Neural cell (in vitro differentiated cells): ENCODE data around the gene ESR2. TPM values are rescaled to one million over a fixed set of nuclear protein-coding genes. Genes with fewer than 3 reads are reported as not detected.
"Not testable (repeated sequence)": the region's sequence is repeated elsewhere in the genome, so short reads cannot be mapped to it uniquely, and the experiment has no call there.

Experiments used
- H2AFZ ChIP-seq: fragments of 200-600, 300-800 bp; sonication (generic), shearing (Covaris generic); 2 replicates; pipeline ENCODE4 v1.6.0; 2014; ENCODE audit warnings: low read depth, mild to moderate bottlenecking, antibody characterized with exemption, low read length, moderate library complexity
- H3F3A ChIP-seq: fragments of 200-600 bp; shearing (Covaris generic); 2 replicates; pipeline ENCODE4 v1.6.1; 2016; ENCODE audit warnings: mild to moderate bottlenecking, moderate library complexity, mixed read lengths, antibody characterized with exemption, low read length; ENCODE audit not compliant: insufficient read depth, poor library complexity, severe bottlenecking
- H3K27ac ChIP-seq: fragments of 200-600, 300-800 bp; sonication (generic), shearing (Covaris generic); 2 replicates; pipeline ENCODE4 v1.5.1; 2014; ENCODE audit warnings: mild to moderate bottlenecking, low read length, moderate library complexity
- H3K27me3 ChIP-seq: fragments of 300-800, 200-600 bp; sonication (generic), shearing (Covaris generic); 2 replicates; pipeline ENCODE4 v1.6.0; 2014; ENCODE audit warnings: mild to moderate bottlenecking, low read depth, low read length, moderate library complexity; ENCODE audit not compliant: insufficient read depth
- H3K36me3 ChIP-seq: fragments of 300-800, 200-600 bp; sonication (generic), shearing (Covaris generic); 2 replicates; pipeline ENCODE4 v1.5.1; 2014; ENCODE audit warnings: mild to moderate bottlenecking, antibody characterized with exemption, low read length, moderate library complexity; ENCODE audit not compliant: insufficient read depth
- H3K4me2 ChIP-seq: fragments of 300-800, 200-600 bp; sonication (generic), shearing (Covaris generic); 2 replicates; pipeline ENCODE4 v1.6.0; 2014; ENCODE audit warnings: mild to moderate bottlenecking, low read length
- H3K4me3 ChIP-seq: fragments of 300-800, 200-600 bp; sonication (generic), shearing (Covaris generic); 2 replicates; pipeline ENCODE4 v1.5.1; 2014; ENCODE audit warnings: mild to moderate bottlenecking, low read length, moderate library complexity
- H3K79me2 ChIP-seq: fragments of 200-600 bp; shearing (Covaris generic); replicated peaks from 2 replicates; pipeline ENCODE4 v1.6.0; 2014; ENCODE audit warnings: mild to moderate bottlenecking, low read length, moderate library complexity; ENCODE audit not compliant: insufficient read depth
- H3K9ac ChIP-seq: fragments of 300-800, 200-600 bp; sonication (generic), shearing (Covaris generic); 2 replicates; pipeline ENCODE4 v1.6.1; 2016; ENCODE audit warnings: mild to moderate bottlenecking, low read length, mixed read lengths
- H3K9me2 ChIP-seq: fragments of 200-600 bp; shearing (Covaris generic); 2 replicates; pipeline ENCODE4 v1.6.1; 2016; ENCODE audit warnings: mild to moderate bottlenecking, low read length, mixed read lengths; ENCODE audit not compliant: insufficient read depth
- H3K9me3 ChIP-seq: fragments of 200-600, 300-800 bp; sonication (generic), shearing (Covaris generic); 2 replicates; pipeline ENCODE4 v1.6.1; 2016; ENCODE audit warnings: mild to moderate bottlenecking, mixed run types, low read length, moderate library complexity, mixed read lengths
- H4K20me1 ChIP-seq: fragments of 200-600 bp; shearing (Covaris generic); 2 replicates; pipeline ENCODE4 v1.6.1; 2016; ENCODE audit warnings: mild to moderate bottlenecking, mixed run types; ENCODE audit not compliant: insufficient read depth
- EP300 ChIP-seq: fragments of 450-650 bp; conservative IDR thresholded peaks from 2 replicates; pipeline ENCODE4 v1.6.1; 2014; ENCODE audit warnings: antibody characterized with exemption, mild to moderate bottlenecking, moderate library complexity; ENCODE audit not compliant: poor library complexity, severe bottlenecking
- EZH2 ChIP-seq: fragments of 200-600, 300-800 bp; shearing (Covaris generic), sonication (generic); IDR thresholded peaks from 2 replicates; pipeline ENCODE4 v1.6.1; 2014; ENCODE audit warnings: antibody characterized with exemption, low read length, borderline replicate concordance, mild to moderate bottlenecking; ENCODE audit not compliant: insufficient read depth, poor library complexity, severe bottlenecking
- MXI1 ChIP-seq: fragments of 450-650 bp; conservative IDR thresholded peaks from 2 replicates; pipeline ENCODE4 v1.6.1; 2014; ENCODE audit warnings: antibody characterized with exemption, mild to moderate bottlenecking; ENCODE audit not compliant: poor library complexity, severe bottlenecking
- POLR2AphosphoS5 ChIP-seq: IDR thresholded peaks from 2 replicates; pipeline ENCODE4 v1.6.1; 2012
- RAD21 ChIP-seq: fragments of 450-650 bp; conservative IDR thresholded peaks from 2 replicates; pipeline ENCODE4 v1.6.1; 2014; ENCODE audit warnings: antibody characterized with exemption, mild to moderate bottlenecking, moderate library complexity
- REST ChIP-seq: IDR thresholded peaks from 2 replicates; pipeline ENCODE4 v1.6.1; 2012; ENCODE audit warnings: borderline replicate concordance
- SMC3 ChIP-seq: fragments of 450-650 bp; conservative IDR thresholded peaks from 2 replicates; pipeline ENCODE4 v1.6.1; 2014; ENCODE audit warnings: antibody characterized with exemption, mild to moderate bottlenecking, moderate library complexity; ENCODE audit not compliant: poor library complexity
- TAF1 ChIP-seq: IDR thresholded peaks from 2 replicates; pipeline ENCODE4 v1.6.1; 2012; ENCODE audit warnings: low read depth
- polyA plus RNA-seq: library from polyadenylated mRNA; depleted of rRNA; stranded (reverse); fragments of >200 nt; gene quantifications from 2 replicates; pipeline ENCODE4 v1.2.3, GENCODE V29; 2014
- TF ChIP-seq, protein P1 (sequence below): fragments of 450-650 bp; IDR thresholded peaks from 2 replicates; pipeline ENCODE4 v1.5.1; 2014; ENCODE audit warnings: antibody characterized with exemption, mild to moderate bottlenecking, moderate library complexity; ENCODE audit not compliant: poor library complexity, severe bottlenecking

ESR2 gene
- polyA plus RNA-seq, 1 donor from 2014 or later: 0.35 TPM

- H3K36me3 ChIP-seq: no peaks in the 10 kb centered on the region
- H3K9me2 ChIP-seq: no peaks in the 10 kb centered on the region
- H3K79me2 ChIP-seq: no peaks in the 10 kb centered on the region
- no peak overlapping the region for H2AFZ ChIP-seq
- no peaks in the 10 kb centered on the region for H3F3A ChIP-seq
- no peak overlapping the region for H3K27ac ChIP-seq
- no peaks in the 10 kb centered on the region for H4K20me1 ChIP-seq
- no peaks in the 10 kb centered on the region for H3K9me3 ChIP-seq
- no peak overlapping the region for H3K4me2 ChIP-seq
- H3K27me3 ChIP-seq: no peaks in the 10 kb centered on the region
- H3K9ac ChIP-seq: no peak overlapping the region
- TF ChIP-seq POLR2AphosphoS5: no peak
- no peak for TF ChIP-seq MXI1
- no peak for TF ChIP-seq SMC3
- no peak for TF ChIP-seq REST
- no peak for TF ChIP-seq EP300
- TF ChIP-seq EZH2: no peak
- TF ChIP-seq TAF1: no peak
- TF ChIP-seq RAD21: no peak
- TF ChIP-seq, protein P1, sequence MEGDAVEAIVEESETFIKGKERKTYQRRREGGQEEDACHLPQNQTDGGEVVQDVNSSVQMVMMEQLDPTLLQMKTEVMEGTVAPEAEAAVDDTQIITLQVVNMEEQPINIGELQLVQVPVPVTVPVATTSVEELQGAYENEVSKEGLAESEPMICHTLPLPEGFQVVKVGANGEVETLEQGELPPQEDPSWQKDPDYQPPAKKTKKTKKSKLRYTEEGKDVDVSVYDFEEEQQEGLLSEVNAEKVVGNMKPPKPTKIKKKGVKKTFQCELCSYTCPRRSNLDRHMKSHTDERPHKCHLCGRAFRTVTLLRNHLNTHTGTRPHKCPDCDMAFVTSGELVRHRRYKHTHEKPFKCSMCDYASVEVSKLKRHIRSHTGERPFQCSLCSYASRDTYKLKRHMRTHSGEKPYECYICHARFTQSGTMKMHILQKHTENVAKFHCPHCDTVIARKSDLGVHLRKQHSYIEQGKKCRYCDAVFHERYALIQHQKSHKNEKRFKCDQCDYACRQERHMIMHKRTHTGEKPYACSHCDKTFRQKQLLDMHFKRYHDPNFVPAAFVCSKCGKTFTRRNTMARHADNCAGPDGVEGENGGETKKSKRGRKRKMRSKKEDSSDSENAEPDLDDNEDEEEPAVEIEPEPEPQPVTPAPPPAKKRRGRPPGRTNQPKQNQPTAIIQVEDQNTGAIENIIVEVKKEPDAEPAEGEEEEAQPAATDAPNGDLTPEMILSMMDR: no peak
- H3K4me3 ChIP-seq: no peak overlapping the region
These were observed 174.7 kb downstream of the ESR2 start for GRCh38 chr14:64119500-64119899.

DNA sequence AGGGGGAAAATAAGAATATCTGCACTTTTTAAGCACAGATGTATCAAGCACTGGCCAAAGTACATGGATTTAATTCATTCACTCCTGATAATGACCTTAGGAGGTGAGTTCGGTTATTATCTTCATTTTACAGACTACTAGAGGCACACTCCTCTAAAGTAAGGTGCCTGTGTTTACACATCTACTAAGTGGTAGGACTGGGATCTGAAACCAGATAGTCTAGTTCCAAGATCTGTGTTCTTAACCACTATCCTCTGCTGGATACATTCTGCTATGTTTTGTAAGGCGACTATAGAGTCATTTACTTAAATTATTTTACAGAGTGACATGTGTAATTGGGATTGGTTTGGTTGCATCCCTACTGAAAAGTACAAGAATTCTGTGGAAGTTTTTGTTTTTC is 175.3 kb downstream of the ESR2 start:
- no peaks in the 10 kb centered on the region for H3K9me2 ChIP-seq
- H3K27me3 ChIP-seq: no peaks in the 10 kb centered on the region
- H3K27ac ChIP-seq: no peak overlapping the region
- no peaks in the 10 kb centered on the region for H3K9me3 ChIP-seq
- H3K4me2 ChIP-seq: no peak overlapping the region
- no peaks in the 10 kb centered on the region for H3F3A ChIP-seq
- H3K9ac ChIP-seq: no peak overlapping the region
- no peak overlapping the region for H3K4me3 ChIP-seq
- no peaks in the 10 kb centered on the region for H3K36me3 ChIP-seq
- no peaks in the 10 kb centered on the region for H4K20me1 ChIP-seq
- no peak for TF ChIP-seq SMC3
- no peak for TF ChIP-seq EP300
- TF ChIP-seq, protein P1: no peak
- no peak for TF ChIP-seq EZH2
- TF ChIP-seq MXI1: no peak
- no peak for TF ChIP-seq TAF1
- no peak overlapping the region for H2AFZ ChIP-seq
- no peaks in the 10 kb centered on the region for H3K79me2 ChIP-seq

- H3K79me2 ChIP-seq, H3K9ac ChIP-seq, H3K27me3 ChIP-seq, H3K9me3 ChIP-seq, H4K20me1 ChIP-seq, H3K9me2 ChIP-seq, H3K4me2 ChIP-seq, H2AFZ ChIP-seq, H3F3A ChIP-seq, H3K36me3 ChIP-seq, H3K4me3 ChIP-seq, H3K27ac ChIP-seq: not testable (repeated sequence)
These were observed 175.8 kb downstream of the ESR2 start for GRCh38 chr14:64118403-64118742.
